NCI-H128 (cell line): ENCODE measurements around the gene TUBB2B.
"Not testable (repeated sequence)": the region's sequence is repeated elsewhere in the genome, so short reads cannot be mapped to it uniquely, and the experiment has no call there.

Experiments
- DNase-seq: peaks from one replicate; lab custom pipeline; 2025; ENCODE audit not compliant: unreplicated experiment; lab: John Stamatoyannopoulos, UW

TUBB2B gene

GRCh38 chr6:3212261-3212660 lies 15.2 kb downstream of the TUBB2B start:
- DNase-seq = no peak

GRCh38 chr6:3211681-3212080 lies 15.8 kb downstream of the TUBB2B start:
- DNase-seq = no peak

GRCh38 chr6:3210024-3210610 lies 17.3 kb downstream of the TUBB2B start:
- no peak for DNase-seq

- peak; percentile 36 for DNase-seq
These were observed 18.1 kb downstream of the TUBB2B start for GRCh38 chr6:3209114-3210023.

- no peak for DNase-seq
These were observed 18.7 kb downstream of the TUBB2B start for GRCh38 chr6:3208775-3209113.

GRCh38 chr6:3208098-3208774 lies 19.2 kb downstream of the TUBB2B start:
- DNase-seq = no peak

- no peak for DNase-seq
These were observed 21.0 kb downstream of the TUBB2B start for GRCh38 chr6:3206339-3207015.

GRCh38 chr6:3205913-3206312 lies 21.5 kb downstream of the TUBB2B start:
- DNase-seq = no peak

- DNase-seq = no peak
These were observed 22.5 kb downstream of the TUBB2B start for GRCh38 chr6:3204921-3205320.

GRCh38 chr6:3202999-3203696 lies 24.3 kb downstream of the TUBB2B start:
- no peak for DNase-seq

- no peak for DNase-seq
These were observed 26.1 kb downstream of the TUBB2B start for GRCh38 chr6:3201388-3201787.

- DNase-seq = no peak
These were observed 26.8 kb downstream of the TUBB2B start for GRCh38 chr6:3200682-3201081.

- no peak for DNase-seq
These were observed 28.1 kb downstream of the TUBB2B start for GRCh38 chr6:3199382-3199781.

GRCh38 chr6:3197734-3198133 lies 29.7 kb downstream of the TUBB2B start:
- not testable (repeated sequence) for DNase-seq

GRCh38 chr6:3196770-3197169 lies 30.7 kb downstream of the TUBB2B start:
- DNase-seq = no peak

GRCh38 chr6:3195695-3196497 lies 31.6 kb downstream of the TUBB2B start:
- DNase-seq = no peak

GRCh38 chr6:3195420-3195694 lies 32.1 kb downstream of the TUBB2B start:
- no peak for DNase-seq

- no peak for DNase-seq
These were observed 32.7 kb downstream of the TUBB2B start for GRCh38 chr6:3194535-3195419.

- DNase-seq = no peak
These were observed 34.2 kb downstream of the TUBB2B start for GRCh38 chr6:3193102-3193849.
